K562 (cell line): ENCODE results near the gene GLIS1. TPM values are rescaled to one million over a fixed set of nuclear protein-coding genes. Genes with fewer than 3 reads are reported as not detected.

Experiments
- ATAC-seq: fragments of 200-7000 bp; cut with Tn5 transposase; 3 replicates; pipeline ENCODE4 v1.9.1; 2020; ENCODE audit warnings: moderate library complexity
- BruUV-seq: library from RNA; stranded (reverse); fragments of 400-500 nt; replicated peaks from 2 replicates; lab custom pipeline; 2021; lab: Mats Ljungman, UMichigan
- CTCF ChIA-PET: fragments of 300-600 bp; formaldehyde crosslinking; extraction: SDS; loops from one replicate; lab custom pipeline; 2021; ENCODE audit warnings: low intra/inter-chr PET ratio; lab: Yijun Ruan, JAX
- POLR2A ChIA-PET: fragments of 300-600, 350-650 bp; sonication (Branson Sonifier 250); formaldehyde crosslinking; extraction: SDS; loops from one replicate; lab custom pipeline; 2021; ENCODE audit warnings: antibody characterized with exemption, inconsistent platforms; lab: Yijun Ruan, JAX
- DNase-seq, 4 experiments: peaks; one replicate each; pipeline versions ENCODE4 v3.0.0 to v3.0.0-alpha.2; 2011 to 2018; ENCODE audit warnings: low spot score in 3 of 4, mixed read lengths in 3 of 4; ENCODE audit errors: extremely low read depth in 1 of 4
- FAIRE-seq: peaks from 2 replicates; lab custom pipeline; 2011; peaks lifted over from hg19 to GRCh38; lab: Jason Lieb, UNC
- H2AFZ ChIP-seq: 2 replicates; pipeline ENCODE4 v1.6.0; 2011; ENCODE audit warnings: low read depth, low read length, control low read depth, inconsistent platforms
- H3K27ac ChIP-seq: fragments of 200-600 bp; 3 replicates; pipeline ENCODE4 v1.8.0; 2011; ENCODE audit warnings: low read depth, mild to moderate bottlenecking, control low read depth, inconsistent platforms, low read length, moderate library complexity, mixed read lengths; ENCODE audit errors: extremely low read depth
- H3K27me3 ChIP-seq, 2 experiments: fragments of 300-600 bp in 1 of 2; 2 replicates in 1 of 2; 3 replicates in 1 of 2; pipeline versions ENCODE4 v1.6.0 to v1.8.0; 2011; ENCODE audit warnings: inconsistent platforms in 2 of 2, low read length in 2 of 2, mild to moderate bottlenecking in 1 of 2, mixed read lengths in 1 of 2, moderate library complexity in 1 of 2; ENCODE audit not compliant: control insufficient read depth in 2 of 2, insufficient read depth in 2 of 2
- H3K36me3 ChIP-seq: fragments of 300-600 bp; 3 replicates; pipeline ENCODE4 v1.8.0; 2011; ENCODE audit warnings: mild to moderate bottlenecking, low read length, inconsistent platforms; ENCODE audit not compliant: control insufficient read depth, insufficient read depth
- H3K4me1 ChIP-seq, 2 experiments: fragments of 200-600 bp in 1 of 2; replicated peaks in 1 of 2; 2 replicates in 1 of 2; 3 replicates in 1 of 2; pipeline versions ENCODE4 v1.5.1 to v1.8.0; 2011; ENCODE audit warnings: inconsistent platforms in 2 of 2, low read length in 2 of 2, mild to moderate bottlenecking in 1 of 2, mixed read lengths in 1 of 2, moderate library complexity in 1 of 2; ENCODE audit not compliant: control insufficient read depth in 2 of 2, insufficient read depth in 2 of 2
- H3K4me2 ChIP-seq: 2 replicates; pipeline ENCODE4 v1.6.1; 2011; ENCODE audit warnings: low read length, control low read depth, inconsistent platforms, mixed read lengths; ENCODE audit not compliant: insufficient read depth
- H3K4me3 ChIP-seq: fragments of 200-600 bp; sonication (generic), shearing (Covaris generic); 2 replicates; pipeline ENCODE4 v1.5.1; 2016; ENCODE audit warnings: control low read depth, inconsistent platforms
- H3K79me2 ChIP-seq: fragments of 200-600 bp; 3 replicates; pipeline ENCODE4 v1.8.0; 2011; ENCODE audit warnings: low read length, inconsistent platforms; ENCODE audit not compliant: control insufficient read depth, insufficient read depth
- H3K9ac ChIP-seq, 2 experiments: 2 replicates each; pipeline versions ENCODE4 v1.6.0 to v1.6.1; 2011; ENCODE audit warnings: low read depth in 2 of 2, low read length in 2 of 2, control low read depth in 1 of 2, inconsistent platforms in 1 of 2, mild to moderate bottlenecking in 1 of 2, mixed read lengths in 1 of 2; ENCODE audit not compliant: insufficient read depth in 1 of 2
- H3K9me1 ChIP-seq: one replicate; pipeline ENCODE4 v1.6.0; 2011; ENCODE audit warnings: inconsistent platforms, mild to moderate bottlenecking, low read length, moderate library complexity; ENCODE audit not compliant: control insufficient read depth, insufficient read depth
- H3K9me3 ChIP-seq: replicated peaks from 2 replicates; pipeline ENCODE4 v1.5.1; 2011; ENCODE audit warnings: low read depth, low read length, inconsistent platforms; ENCODE audit not compliant: control insufficient read depth, insufficient read depth
- H4K20me1 ChIP-seq: replicated peaks from 2 replicates; pipeline ENCODE4 v1.6.1; 2011; ENCODE audit warnings: low read length, inconsistent platforms, mixed read lengths; ENCODE audit not compliant: control insufficient read depth, insufficient read depth
- CCNT2 ChIP-seq: IDR thresholded peaks from 2 replicates; pipeline ENCODE4 v1.6.1; 2011; ENCODE audit warnings: borderline replicate concordance, low read depth, mild to moderate bottlenecking, moderate library complexity, mixed read lengths, low read length; ENCODE audit not compliant: insufficient read length; ENCODE audit errors: extremely low read depth
- HLTF ChIP-seq: fragments of 450-650 bp; IDR thresholded peaks from 2 replicates; pipeline ENCODE4 v1.6.1; 2016
- KLF1 ChIP-seq: fragments of 450-650 bp; IDR thresholded peaks from 2 replicates; pipeline ENCODE4 v1.6.1; 2016; ENCODE audit warnings: missing genetic modification characterization, missing compliant biosample characterization
- ZKSCAN3 ChIP-seq: fragments of 250-450 bp; sonication (Bioruptor Pico); IDR thresholded peaks from 2 replicates; pipeline ENCODE4 v1.4.0; 2020
- WGBS: fragments of 100-300 bp; shearing (Covaris generic); methylation state at CpG from one replicate; pipeline ENCODE4 v1.1.6; 2016; ENCODE audit warnings: low coverage, mixed read lengths; ENCODE audit not compliant: insufficient coverage; ENCODE audit errors: missing lambda C conversion rate; 5-methylcytosine and 5-hydroxymethylcytosine counted together
- in situ Hi-C: fragments of 300-500 bp; cut with MboI; formaldehyde crosslinking; loops from 4 replicates; pipeline ENCODE4 v1.15.0; 2018; ENCODE audit warnings: inconsistent platforms, mixed read lengths
- intact Hi-C: fragments of 100-400 bp; cut with micrococcal nuclease; formaldehyde crosslinking; loops from 2 replicates; pipeline ENCODE4 v1.14.2; 2022
- polyA plus RNA-seq, 8 experiments: library from polyadenylated mRNA; depleted of rRNA in 4 of 8; stranded (reverse) in 5 of 8; unstranded in 3 of 8; fragments of >200 nt; fragmentation: Nextera tagmentation in 2 of 8; fragmentation: Illumina TruSeq in 1 of 8; extraction: Ambion mirVana in 2 of 8; extraction: Trizol in 1 of 8; gene quantifications; 2 replicates each; pipeline versions ENCODE4 v1.2.1 to v1.2.3, GENCODE V29; 2011 to 2014; ENCODE audit warnings: inconsistent platforms in 1 of 8, missing spikeins in 1 of 8
- total RNA-seq, 7 experiments: library from RNA; depleted of rRNA in 6 of 7; stranded (reverse); fragments of >200 nt in 6 of 7; fragmentation: Illumina TruSeq in 2 of 7; extraction: Trizol in 2 of 7; gene quantifications; 2 replicates each; pipeline versions ENCODE4 v1.2.1 to v1.2.3, GENCODE V29; 2011 to 2021; ENCODE audit warnings: low replicate concordance in 1 of 7
- TF ChIP-seq, protein P1 (sequence below), 2 experiments: fragments of 150-350 bp in 1 of 2; IDR thresholded peaks; 2 replicates each; pipeline ENCODE4 v1.6.1; 2012 to 2016; ENCODE audit warnings: low read depth in 2 of 2, low read length in 2 of 2, mild to moderate bottlenecking in 1 of 2, moderate library complexity in 1 of 2
- TF ChIP-seq, protein P2 (sequence below): fragments of 450-650 bp; IDR thresholded peaks from 2 replicates; pipeline ENCODE4 v1.6.1; 2018; ENCODE audit not compliant: partially characterized antibody

GLIS1 gene
- total and polyA plus RNA-seq, 9 of the 15 experiments (the other 6 are each of a cell fraction or from before 2014, with no cell fraction given): not detected

DNA sequence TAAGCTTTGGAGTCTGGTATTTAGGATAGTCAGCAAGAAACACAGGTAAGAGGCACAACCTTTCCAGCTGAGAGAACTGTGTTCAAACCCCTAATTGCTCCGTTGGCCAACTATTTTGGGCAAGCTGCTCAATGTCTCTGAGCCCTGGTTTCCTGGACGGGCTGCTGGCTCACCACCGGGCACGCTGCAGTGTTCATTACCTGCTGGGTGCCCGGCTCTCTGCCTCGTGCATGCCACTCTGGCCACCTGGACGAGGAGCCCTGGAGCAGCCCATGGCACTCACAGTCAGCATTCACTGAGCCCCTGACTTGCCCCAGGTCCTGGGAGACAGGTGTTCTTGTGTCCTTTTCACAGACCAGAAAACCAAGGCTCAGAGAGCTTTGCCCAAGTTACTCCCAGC, 228.7 kb downstream of the GLIS1 start:
- Histone ChIP-seq H3K9me3 (no peaks in the 10 kb centered on the region), H3K36me3 (no peaks in the 10 kb centered on the region), H3K4me1 (peaks cover 0 to 15% of the 10 kb centered on the region in 2 experiments; a peak in 1 of 5 replicates), H3K27me3 (peaks cover 48 to 94% of the 10 kb centered on the region in 2 experiments), H3K27ac (no peak overlapping the region), H3K4me3 (no peak overlapping the region), H3K9ac (no peak overlapping the region; a peak in 1 of 4 replicates), H3K79me2 (no peaks in the 10 kb centered on the region), H2AFZ (no peak overlapping the region), H3K4me2 (no peak overlapping the region), H4K20me1 (peaks cover 3% of the 10 kb centered on the region), H3K9me1 (peaks cover 4% of the 10 kb centered on the region)
- POLR2A ChIA-PET: interaction anchor here (0.5 to 0.7 kb wide), 2 partner anchors 9 to 22 kb away, joined by 3 to 4 read pairs; no protein-coding TSS in a partner anchor
- FAIRE-seq (no peak), ATAC-seq (no peak), DNase-seq (no peak)
- in situ Hi-C loops (no loop called here), intact Hi-C loops (no loop called here)
- CTCF ChIA-PET: no interaction called here
- TF ChIP-seq, protein P1, sequence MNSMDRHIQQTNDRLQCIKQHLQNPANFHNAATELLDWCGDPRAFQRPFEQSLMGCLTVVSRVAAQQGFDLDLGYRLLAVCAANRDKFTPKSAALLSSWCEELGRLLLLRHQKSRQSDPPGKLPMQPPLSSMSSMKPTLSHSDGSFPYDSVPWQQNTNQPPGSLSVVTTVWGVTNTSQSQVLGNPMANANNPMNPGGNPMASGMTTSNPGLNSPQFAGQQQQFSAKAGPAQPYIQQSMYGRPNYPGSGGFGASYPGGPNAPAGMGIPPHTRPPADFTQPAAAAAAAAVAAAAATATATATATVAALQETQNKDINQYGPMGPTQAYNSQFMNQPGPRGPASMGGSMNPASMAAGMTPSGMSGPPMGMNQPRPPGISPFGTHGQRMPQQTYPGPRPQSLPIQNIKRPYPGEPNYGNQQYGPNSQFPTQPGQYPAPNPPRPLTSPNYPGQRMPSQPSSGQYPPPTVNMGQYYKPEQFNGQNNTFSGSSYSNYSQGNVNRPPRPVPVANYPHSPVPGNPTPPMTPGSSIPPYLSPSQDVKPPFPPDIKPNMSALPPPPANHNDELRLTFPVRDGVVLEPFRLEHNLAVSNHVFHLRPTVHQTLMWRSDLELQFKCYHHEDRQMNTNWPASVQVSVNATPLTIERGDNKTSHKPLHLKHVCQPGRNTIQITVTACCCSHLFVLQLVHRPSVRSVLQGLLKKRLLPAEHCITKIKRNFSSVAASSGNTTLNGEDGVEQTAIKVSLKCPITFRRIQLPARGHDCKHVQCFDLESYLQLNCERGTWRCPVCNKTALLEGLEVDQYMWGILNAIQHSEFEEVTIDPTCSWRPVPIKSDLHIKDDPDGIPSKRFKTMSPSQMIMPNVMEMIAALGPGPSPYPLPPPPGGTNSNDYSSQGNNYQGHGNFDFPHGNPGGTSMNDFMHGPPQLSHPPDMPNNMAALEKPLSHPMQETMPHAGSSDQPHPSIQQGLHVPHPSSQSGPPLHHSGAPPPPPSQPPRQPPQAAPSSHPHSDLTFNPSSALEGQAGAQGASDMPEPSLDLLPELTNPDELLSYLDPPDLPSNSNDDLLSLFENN (IDR thresholded peaks at IDR 0.05; ENCODE audit: low read depth in 2 of 2, low read length in 2 of 2): no peak
- no peak for TF ChIP-seq HLTF
- no peak for TF ChIP-seq ZKSCAN3 (CRISPR knock-in tag)
- TF ChIP-seq KLF1 (tag): no peak
- no peak for TF ChIP-seq CCNT2
- TF ChIP-seq, protein P2, sequence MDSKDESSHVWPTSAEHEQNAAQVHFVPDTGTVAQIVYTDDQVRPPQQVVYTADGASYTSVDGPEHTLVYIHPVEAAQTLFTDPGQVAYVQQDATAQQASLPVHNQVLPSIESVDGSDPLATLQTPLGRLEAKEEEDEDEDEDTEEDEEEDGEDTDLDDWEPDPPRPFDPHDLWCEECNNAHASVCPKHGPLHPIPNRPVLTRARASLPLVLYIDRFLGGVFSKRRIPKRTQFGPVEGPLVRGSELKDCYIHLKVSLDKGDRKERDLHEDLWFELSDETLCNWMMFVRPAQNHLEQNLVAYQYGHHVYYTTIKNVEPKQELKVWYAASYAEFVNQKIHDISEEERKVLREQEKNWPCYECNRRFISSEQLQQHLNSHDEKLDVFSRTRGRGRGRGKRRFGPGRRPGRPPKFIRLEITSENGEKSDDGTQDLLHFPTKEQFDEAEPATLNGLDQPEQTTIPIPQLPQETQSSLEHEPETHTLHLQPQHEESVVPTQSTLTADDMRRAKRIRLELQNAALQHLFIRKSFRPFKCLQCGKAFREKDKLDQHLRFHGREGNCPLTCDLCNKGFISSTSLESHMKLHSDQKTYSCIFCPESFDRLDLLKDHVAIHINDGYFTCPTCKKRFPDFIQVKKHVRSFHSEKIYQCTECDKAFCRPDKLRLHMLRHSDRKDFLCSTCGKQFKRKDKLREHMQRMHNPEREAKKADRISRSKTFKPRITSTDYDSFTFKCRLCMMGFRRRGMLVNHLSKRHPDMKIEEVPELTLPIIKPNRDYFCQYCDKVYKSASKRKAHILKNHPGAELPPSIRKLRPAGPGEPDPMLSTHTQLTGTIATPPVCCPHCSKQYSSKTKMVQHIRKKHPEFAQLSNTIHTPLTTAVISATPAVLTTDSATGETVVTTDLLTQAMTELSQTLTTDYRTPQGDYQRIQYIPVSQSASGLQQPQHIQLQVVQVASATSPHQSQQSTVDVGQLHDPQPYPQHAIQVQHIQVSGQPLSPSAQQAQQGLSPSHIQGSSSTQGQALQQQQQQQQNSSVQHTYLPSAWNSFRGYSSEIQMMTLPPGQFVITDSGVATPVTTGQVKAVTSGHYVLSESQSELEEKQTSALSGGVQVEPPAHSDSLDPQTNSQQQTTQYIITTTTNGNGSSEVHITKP: no peak
- under 1% methylated on average over 7 of the region's 7 CpGs for WGBS
- BruUV-seq: no TSS peak
